Left cardiac atrium (tissue), 4 donors: Measurements from ENCODE around the gene PVRIG. TPM values are rescaled to one million over a fixed set of nuclear protein-coding genes. Genes with fewer than 3 reads are reported as not detected.
"Not testable (repeated sequence)": the region's sequence is repeated elsewhere in the genome, so short reads cannot be mapped to it uniquely, and the experiment has no call there.

Source experiments
- ATAC-seq, 2 donors: fragments of 200-7000 bp; cut with Tn5 transposase; one replicate each; pipeline ENCODE4 v1.9.1; 2020; ENCODE audit warnings: mild to moderate bottlenecking in 2 of 2, moderate library complexity in 2 of 2
- DNase-seq: peaks from one replicate; pipeline ENCODE4 v3.0.0-alpha.2; 2020
- intact Hi-C, 2 donors: fragments of 100-400 bp; cut with DNase I; formaldehyde crosslinking; loops; one replicate each; pipeline versions ENCODE4 v1.14.1 to v1.15.1; 2022 to 2023
- total RNA-seq, 2 donors: library from RNA; stranded (reverse); fragmentation: NEBNext Ultra II Directional; extraction: Animal tissue kit (Norgen Biotek cat#: 25700); gene quantifications; one replicate each; pipeline ENCODE4 v1.2.1, GENCODE V29; 2021
- donor health status: DM: no; HTN: yes; CAD: no.
- donor health status: DM: no; HTN: yes; CAD: no; lungs with severe emphysema.
- donor health status: DM: yes; HTN: yes; CAD: no.
- donor health status: Dilated cardiomyopathy.

PVRIG gene
- total RNA-seq, 2 donors from 2014 or later: 0.94 TPM; not detected in 1

DNA sequence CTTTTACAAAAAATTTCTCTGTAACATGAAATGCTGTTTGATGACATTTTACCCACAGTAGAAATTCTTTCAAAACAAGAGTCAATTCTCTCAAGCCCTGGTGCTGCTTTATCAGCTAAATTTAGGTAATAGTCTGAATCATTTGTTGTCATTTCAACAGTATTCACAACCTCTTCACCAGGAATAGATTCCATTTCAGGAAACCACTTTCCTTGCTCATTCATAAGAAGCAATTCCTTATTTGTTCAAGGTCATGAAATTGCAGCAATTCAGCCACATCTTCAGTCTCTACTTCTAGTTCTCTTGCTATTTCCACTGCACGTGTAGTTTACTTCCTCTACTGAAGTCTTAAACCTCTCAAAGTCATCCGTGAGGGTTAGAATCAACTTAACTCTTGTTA, 28.0 kb upstream of the PVRIG start:
- intact Hi-C loops: loop anchor here in 1 of 2 donors (10.0 kb wide), 1 partner anchor 213 kb away; no protein-coding TSS in a partner anchor
- no peak for ATAC-seq
- DNase-seq: no peak

DNA sequence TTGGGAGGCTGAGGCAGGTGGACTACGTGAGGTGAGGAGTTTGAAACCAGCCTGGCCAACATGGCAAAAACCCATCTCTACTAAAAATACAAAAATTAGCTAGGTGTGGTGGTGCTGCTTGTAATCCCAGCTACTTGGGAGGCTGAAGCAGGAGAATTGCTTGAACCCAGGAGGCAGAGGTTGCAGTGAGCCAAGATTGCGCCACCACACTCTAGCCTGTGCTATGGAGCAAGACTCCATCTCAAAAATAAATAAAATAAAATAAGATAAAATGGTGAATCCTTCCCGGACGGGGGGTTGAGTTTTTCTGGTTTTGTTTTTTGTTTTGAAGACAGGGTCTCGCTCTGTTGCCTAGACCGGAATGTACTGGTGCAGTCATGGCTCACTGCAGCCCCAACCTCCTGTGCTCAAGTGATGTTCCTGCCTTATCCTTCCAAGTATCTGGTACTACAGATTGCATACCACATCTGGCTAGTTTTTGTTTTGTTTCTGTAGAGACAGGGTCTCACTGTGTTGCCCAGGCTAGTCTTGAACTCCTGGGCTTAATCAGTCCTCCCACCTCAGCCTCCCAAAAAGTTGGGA, 27.4 kb upstream of the PVRIG start:
- intact Hi-C loops: loop anchor here in 1 of 2 donors (10.0 kb wide), 1 partner anchor 212 kb away; no protein-coding TSS in a partner anchor
- ATAC-seq, DNase-seq: not testable (repeated sequence)

- no peak for DNase-seq
- intact Hi-C loops: loop anchor here in 1 of 2 donors (10.0 kb wide), 1 partner anchor 212 kb away; no protein-coding TSS in a partner anchor
- ATAC-seq: no peak
These were observed 26.8 kb upstream of the PVRIG start for GRCh38 chr7:100192969-100193368.

- intact Hi-C loops: loop anchor here in 1 of 2 donors (10.0 kb wide), 1 partner anchor 210 kb away; no protein-coding TSS in a partner anchor
- DNase-seq (no peak), ATAC-seq (no peak)
These were observed 24.5 kb upstream of the PVRIG start for GRCh38 chr7:100195222-100195621.

GRCh38 chr7:100195901-100196322, 23.8 kb upstream of the PVRIG start:
- intact Hi-C loops: loop anchor here in 1 of 2 donors (10.0 kb wide), 1 partner anchor 209 kb away; no protein-coding TSS in a partner anchor
- DNase-seq, ATAC-seq: not testable (repeated sequence)

DNA sequence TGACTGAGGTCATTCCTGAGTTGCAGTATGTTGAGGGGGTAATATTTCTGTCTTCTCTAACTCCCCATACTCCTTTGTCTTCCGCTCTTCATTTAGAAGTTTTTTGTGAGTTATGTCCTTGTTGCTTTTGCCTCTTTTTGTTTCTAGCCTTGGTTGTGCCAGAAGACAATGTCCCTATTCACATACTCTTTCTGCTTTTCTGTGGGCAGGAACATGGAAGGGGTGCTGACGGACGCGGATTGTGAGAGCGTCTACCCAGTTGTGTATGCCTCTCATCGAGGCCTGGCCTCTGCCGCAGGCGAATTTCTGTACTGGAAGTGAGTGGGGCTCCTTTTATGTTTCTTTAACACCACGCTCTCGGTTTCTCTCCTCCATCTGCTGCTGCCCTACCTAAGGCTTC, 21.5 kb upstream of the PVRIG start:
- DNase-seq: no peak
- intact Hi-C loops: loop anchor here in 1 of 2 donors (10.0 kb wide), 1 partner anchor 207 kb away; no protein-coding TSS in a partner anchor
- ATAC-seq: no peak

GRCh38 chr7:100200693-100201092, 19.1 kb upstream of the PVRIG start:
- DNase-seq (no peak), ATAC-seq (no peak)
- intact Hi-C loops: no loop called here

GRCh38 chr7:100204454-100204853, 15.3 kb upstream of the PVRIG start:
- ATAC-seq: no peak
- no peak for DNase-seq
- intact Hi-C loops: no loop called here

- no peak for ATAC-seq
- intact Hi-C loops: no loop called here
- DNase-seq: no peak
These were observed 10.8 kb upstream of the PVRIG start for GRCh38 chr7:100208911-100209408.

DNA sequence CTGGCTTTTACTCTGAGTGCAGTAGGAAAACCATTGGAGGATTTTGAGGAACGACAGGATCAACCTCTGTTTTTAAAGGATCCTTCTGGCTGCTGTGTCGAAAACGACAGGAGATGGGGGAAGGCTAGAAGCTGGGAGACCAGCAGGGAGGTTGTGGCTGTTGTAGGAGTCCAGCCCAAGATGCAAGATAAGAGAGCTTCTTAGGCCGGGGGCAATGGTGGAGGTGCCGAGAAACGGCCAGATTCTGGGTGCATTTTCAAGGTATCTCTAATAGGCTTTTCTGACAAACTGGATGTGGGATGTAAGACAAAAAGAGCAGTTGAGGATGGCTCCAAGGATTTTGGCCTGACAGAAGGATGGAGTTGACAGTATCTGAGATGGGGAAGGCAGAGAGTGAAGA, 10.3 kb upstream of the PVRIG start:
- ATAC-seq (no peak), DNase-seq (no peak)
- intact Hi-C loops: no loop called here

DNA sequence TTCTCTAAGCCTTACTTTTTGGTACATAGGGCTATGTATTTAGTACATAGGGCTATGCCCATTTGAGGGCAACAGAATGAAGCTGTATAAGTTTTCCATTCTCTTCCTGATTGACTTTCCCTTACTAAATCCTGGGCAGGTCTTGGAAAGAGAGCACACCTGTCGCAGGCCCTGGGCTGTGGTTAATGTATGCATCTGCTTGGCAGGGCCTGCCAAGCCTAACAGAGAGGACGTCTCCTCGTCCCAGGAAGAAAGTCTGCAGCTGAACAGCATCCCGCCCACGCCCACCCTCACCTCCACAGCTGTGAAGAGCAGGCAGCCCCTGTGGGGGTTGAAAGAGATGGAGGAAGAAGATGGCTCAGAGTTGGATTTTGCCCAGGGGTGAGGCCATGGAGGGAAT, 8.9 kb upstream of the PVRIG start:
- intact Hi-C loops: loop anchor here (5.0 to 10.0 kb wide), 2 partner anchors 76 to 79 kb away; no protein-coding TSS in a partner anchor
- DNase-seq (no peak), ATAC-seq (no peak)

- intact Hi-C loops: loop anchor here (5.0 to 10.0 kb wide), 2 partner anchors 77 to 79 kb away; no protein-coding TSS in a partner anchor
- ATAC-seq (no peak), DNase-seq (no peak)
These were observed 8.4 kb upstream of the PVRIG start for GRCh38 chr7:100211342-100211780.

- ATAC-seq (no peak), DNase-seq (no peak)
- intact Hi-C loops: loop anchor here (5.0 to 10.0 kb wide), 2 partner anchors 78 to 80 kb away; no protein-coding TSS in a partner anchor
These were observed 7.0 kb upstream of the PVRIG start for GRCh38 chr7:100212631-100213286.

GRCh38 chr7:100213672-100214071, 6.1 kb upstream of the PVRIG start:
- intact Hi-C loops: loop anchor here (5.0 to 10.0 kb wide), 2 partner anchors 79 to 81 kb away; no protein-coding TSS in a partner anchor
- ATAC-seq (no peak), DNase-seq (no peak)

DNA sequence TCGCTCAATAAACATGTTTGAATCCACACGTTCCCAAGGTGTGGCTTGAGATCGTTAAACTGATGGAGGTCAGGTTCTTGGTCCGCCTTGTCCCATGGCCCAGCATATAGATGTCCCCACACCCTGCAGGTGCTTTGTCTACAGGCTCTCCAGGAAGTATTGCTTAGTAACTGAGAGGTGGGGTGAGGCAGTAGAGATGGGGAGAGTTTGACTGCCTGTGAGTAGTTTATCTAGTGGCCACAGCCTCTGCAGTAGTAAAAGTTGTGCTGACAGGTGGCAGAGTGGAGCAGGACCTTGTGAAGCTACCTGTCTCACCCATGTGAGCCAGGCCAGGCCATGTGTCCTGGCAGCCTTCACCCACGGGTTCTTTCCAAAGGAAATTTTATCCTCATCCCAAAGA, 5.4 kb upstream of the PVRIG start:
- not testable (repeated sequence) for DNase-seq, ATAC-seq
- intact Hi-C loops: loop anchor here (5.0 to 10.0 kb wide), 2 partner anchors 80 to 82 kb away; no protein-coding TSS in a partner anchor

- intact Hi-C loops: loop anchor here in 1 of 2 donors (10.0 kb wide), 1 partner anchor 81 kb away; no protein-coding TSS in a partner anchor
These were observed 3.9 kb upstream of the PVRIG start for GRCh38 chr7:100215895-100216294.

GRCh38 chr7:100217934-100218333, 1.8 kb upstream of the PVRIG start:
- DNase-seq: peak; percentile 84
- peak; percentile 36 to 53 for ATAC-seq
- intact Hi-C loops: loop anchor here in 1 of 2 donors (10.0 kb wide), 1 partner anchor 83 kb away; no protein-coding TSS in a partner anchor

More at GRCh38 chr7:100215895-100216294, 3.9 kb upstream of the PVRIG start:
- ATAC-seq (peak in 1 of 2 donors; percentile 4), DNase-seq (no peak)

DNA sequence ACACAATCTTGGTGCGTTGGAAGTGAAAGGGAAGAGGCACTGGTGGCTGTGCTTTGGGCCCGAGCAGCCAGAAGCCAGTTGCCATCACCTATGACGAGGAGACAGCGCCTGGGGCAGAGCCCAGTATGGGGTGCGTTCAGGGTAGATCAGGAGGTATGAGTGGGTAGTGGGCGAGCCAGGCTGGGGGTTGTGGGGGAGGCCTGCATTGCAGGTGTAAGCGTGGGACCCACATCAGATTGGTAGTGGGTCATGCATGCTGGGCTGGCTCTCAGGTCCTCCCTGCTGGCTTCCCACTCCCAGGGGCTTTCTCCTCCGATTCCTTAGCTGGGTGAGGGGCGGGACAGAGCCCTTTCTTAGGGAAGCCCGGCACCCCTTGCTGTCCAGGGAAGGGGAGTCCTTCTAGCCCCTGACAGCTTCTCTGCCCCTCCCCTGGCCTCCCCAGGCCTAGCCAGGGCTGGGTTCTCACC, 445 bp upstream of the PVRIG start:
- intact Hi-C loops: loop anchor here in 1 of 2 donors (10.0 kb wide), 1 partner anchor 85 kb away; no protein-coding TSS in a partner anchor
- no peak for ATAC-seq
- no peak for DNase-seq

DNA sequence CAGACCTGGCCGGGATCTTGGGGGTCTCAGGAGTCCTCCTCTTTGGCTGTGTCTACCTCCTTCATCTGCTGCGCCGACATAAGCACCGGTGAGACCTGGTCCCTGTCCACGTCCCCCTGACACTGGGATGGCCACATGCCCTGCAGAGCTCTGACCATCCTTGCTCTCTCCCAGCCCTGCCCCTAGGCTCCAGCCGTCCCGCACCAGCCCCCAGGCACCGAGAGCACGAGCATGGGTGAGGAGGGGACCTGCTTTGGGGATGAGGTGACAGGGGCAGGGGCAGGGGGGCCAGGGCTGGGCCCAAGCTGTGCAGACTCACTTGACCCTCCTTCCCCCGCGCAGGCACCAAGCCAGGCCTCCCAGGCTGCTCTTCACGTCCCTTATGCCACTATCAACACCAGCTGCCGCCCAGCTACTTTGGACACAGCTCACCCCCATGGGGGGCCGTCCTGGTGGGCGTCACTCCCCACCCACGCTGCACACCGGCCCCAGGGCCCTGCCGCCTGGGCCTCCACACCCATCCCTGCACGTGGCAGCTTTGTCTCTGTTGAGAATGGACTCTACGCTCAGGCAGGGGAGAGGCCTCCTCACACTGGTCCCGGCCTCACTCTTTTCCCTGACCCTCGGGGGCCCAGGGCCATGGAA, 959 bp downstream of the PVRIG start:
- ATAC-seq (no peak), DNase-seq (no peak)
- intact Hi-C loops: no loop called here
